DND-41 (cell line): Measurements from ENCODE around the gene SCG5.

Experiments used
- EZH2 ChIP-seq: IDR thresholded peaks from 3 replicates; pipeline ENCODE4 v1.6.1; 2012; ENCODE audit warnings: borderline replicate concordance, low read depth, mild to moderate bottlenecking, moderate library complexity, low read length, inconsistent platforms; ENCODE audit not compliant: severe bottlenecking
- TF ChIP-seq, protein P1 (sequence below): IDR thresholded peaks from 2 replicates; pipeline ENCODE4 v1.5.1; 2012; ENCODE audit warnings: borderline replicate concordance, low read length, moderate library complexity, mild to moderate bottlenecking; ENCODE audit not compliant: poor library complexity, severe bottlenecking; ENCODE audit errors: extremely low read depth

DNA sequence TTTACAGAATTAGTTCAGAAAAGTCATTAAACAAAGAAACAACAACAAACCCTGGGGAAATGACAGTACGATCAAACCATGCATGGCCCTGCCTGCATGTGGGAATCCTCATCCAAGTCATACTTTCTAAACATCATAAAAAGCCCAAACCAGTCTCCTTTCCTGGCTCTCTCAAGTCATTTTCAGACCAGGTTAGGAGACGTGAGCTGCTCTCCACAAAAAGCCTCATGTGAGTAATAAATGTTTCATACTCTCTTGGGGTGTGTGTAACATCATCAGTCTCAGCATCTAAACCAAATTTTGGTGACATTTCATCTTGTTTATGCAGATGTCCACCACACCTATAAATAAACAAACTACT, 95.2 kb downstream of the SCG5 start:
- TF ChIP-seq, protein P1, sequence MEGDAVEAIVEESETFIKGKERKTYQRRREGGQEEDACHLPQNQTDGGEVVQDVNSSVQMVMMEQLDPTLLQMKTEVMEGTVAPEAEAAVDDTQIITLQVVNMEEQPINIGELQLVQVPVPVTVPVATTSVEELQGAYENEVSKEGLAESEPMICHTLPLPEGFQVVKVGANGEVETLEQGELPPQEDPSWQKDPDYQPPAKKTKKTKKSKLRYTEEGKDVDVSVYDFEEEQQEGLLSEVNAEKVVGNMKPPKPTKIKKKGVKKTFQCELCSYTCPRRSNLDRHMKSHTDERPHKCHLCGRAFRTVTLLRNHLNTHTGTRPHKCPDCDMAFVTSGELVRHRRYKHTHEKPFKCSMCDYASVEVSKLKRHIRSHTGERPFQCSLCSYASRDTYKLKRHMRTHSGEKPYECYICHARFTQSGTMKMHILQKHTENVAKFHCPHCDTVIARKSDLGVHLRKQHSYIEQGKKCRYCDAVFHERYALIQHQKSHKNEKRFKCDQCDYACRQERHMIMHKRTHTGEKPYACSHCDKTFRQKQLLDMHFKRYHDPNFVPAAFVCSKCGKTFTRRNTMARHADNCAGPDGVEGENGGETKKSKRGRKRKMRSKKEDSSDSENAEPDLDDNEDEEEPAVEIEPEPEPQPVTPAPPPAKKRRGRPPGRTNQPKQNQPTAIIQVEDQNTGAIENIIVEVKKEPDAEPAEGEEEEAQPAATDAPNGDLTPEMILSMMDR = no peak
- TF ChIP-seq EZH2 = no peak
